Measurements from ENCODE around the gene CATSPER3.

DNA sequence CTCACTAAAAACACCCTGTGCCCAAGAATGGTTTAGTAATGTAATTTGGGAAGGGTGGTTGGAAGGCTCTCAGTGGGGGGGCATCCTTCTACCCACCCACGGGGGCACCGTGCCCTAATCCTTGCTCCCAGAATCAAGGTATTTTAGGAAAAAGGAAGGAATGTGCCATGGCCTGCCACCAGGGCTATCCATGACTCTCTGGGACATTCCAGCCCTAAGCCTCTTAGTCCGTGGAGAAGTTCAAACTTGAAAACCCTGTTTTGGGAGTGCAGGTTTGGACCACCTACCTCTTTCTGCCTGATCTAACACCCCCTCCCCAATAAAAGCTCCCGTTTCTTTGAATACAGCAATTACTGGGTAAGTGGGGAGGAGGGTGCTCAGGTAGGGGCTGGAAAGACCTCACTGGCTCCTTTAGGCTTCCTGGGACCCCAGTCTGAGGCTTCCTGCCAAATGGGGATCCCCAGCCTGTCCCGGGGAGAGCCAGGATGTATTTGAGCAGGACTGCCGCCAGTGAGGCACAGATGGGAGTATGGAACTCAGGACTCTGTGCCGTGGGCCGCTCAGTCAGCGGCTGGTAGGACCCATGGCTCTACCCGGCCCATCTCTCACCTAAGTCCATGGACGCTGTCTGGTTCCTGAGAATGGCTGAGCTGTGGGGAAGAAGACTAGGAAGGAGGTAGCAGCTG is 70.0 kb downstream of the CATSPER3 start:
- TF ChIP-seq MAX (IDR thresholded peaks at IDR 0.05) (no peak), KDM1A (CRISPR knock-in tag; IDR thresholded peaks at IDR 0.05) (no peak), SMC3 (IDR thresholded peaks at IDR 0.05; ENCODE audit: low read length) (no peak), MYNN (CRISPR knock-in tag; IDR thresholded peaks at IDR 0.05; ENCODE audit: low read depth) (no peak), ZFX (CRISPR knock-in tag; IDR thresholded peaks at IDR 0.05; ENCODE audit: low read depth) (no peak), JUN (CRISPR knock-in tag; IDR thresholded peaks at IDR 0.05) (no peak), RFX5 (IDR thresholded peaks at IDR 0.05; ENCODE audit: low read depth, low read length) (no peak), NCOA2 (CRISPR knock-in tag; IDR thresholded peaks at IDR 0.05) (no peak), REST (IDR thresholded peaks at IDR 0.05; ENCODE audit: borderline replicate concordance in 1 of 2, low read depth in 1 of 2, low read length in 2 of 2) (no peak), FOXK2 (IDR thresholded peaks at IDR 0.05) (no peak)
- TF ChIP-seq, protein P1, sequence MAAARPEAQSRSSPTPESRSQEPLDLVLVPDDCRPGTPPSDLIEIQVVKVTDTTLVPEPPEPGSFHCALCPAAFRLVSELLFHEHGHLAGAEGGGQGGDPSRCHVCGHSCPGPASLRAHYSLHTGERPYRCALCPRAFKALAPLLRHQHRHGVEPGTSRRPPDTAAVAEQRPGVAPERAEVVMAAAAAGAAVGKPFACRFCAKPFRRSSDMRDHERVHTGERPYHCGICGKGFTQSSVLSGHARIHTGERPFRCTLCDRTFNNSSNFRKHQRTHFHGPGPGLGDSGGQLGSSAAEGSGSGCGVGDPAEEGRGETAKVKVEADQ (CRISPR knock-in tag; IDR thresholded peaks at IDR 0.05; ENCODE audit: borderline replicate concordance), result no peak
